ENCODE measurements around the gene JAKMIP1.

DNA sequence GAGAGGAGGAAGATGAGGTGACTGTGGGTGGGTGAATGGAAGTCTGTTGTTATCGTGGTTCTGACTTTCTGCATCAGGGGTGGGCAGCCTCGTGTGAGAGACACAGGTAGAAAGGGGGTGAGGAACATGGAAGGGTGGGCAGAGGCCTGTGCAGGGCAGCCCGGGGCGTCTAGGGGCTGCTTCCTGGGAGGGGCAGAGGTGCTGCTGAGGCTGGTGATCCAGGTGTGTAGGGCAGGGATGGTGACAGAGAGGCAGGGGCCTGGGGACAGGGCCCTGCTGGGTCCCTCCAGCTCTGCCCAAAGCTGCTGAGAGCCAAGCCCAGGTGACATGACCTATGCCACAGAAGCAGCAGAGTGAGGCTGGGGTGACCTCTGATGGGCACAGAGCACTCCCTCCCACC is 92.5 kb downstream of the JAKMIP1 start:
- TF ChIP-seq EZH2phosphoT487 (IDR thresholded peaks at IDR 0.05; ENCODE audit: insufficient read depth, low read depth) (no peak), EZH2 (IDR thresholded peaks at IDR 0.05; ENCODE audit: insufficient read depth, poor library complexity, severe bottlenecking) (no peak)

Data from GM23248 (cell line).